Measurements from ENCODE around the gene ELP1. TPM values are rescaled to one million over a fixed set of nuclear protein-coding genes. Genes with fewer than 3 reads are reported as not detected.
"Not testable (repeated sequence)": the region's sequence is repeated elsewhere in the genome, so short reads cannot be mapped to it uniquely, and the experiment has no call there.

Gene ELP1
- total and polyA plus RNA-seq, 2 of the 4 experiments (the other 2 are of a cell fraction) = 20.0 to 43.2 TPM

GRCh38 chr9:108886594-108887271 is 47.2 kb downstream of the ELP1 start:
- H3K18ac ChIP-seq (ENCODE audit: low read depth, low read length); H3K4ac ChIP-seq (ENCODE audit: low read depth, low read length); H2BK120ac ChIP-seq (ENCODE audit: low read depth, low read length); ATAC-seq (ENCODE audit: low read depth); H4K5ac ChIP-seq (ENCODE audit: low read depth, low read length); H2BK15ac ChIP-seq (ENCODE audit: low read depth, low read length); H3K14ac ChIP-seq (replicated peaks; ENCODE audit: low read depth, low read length); H3K9me1 ChIP-seq (ENCODE audit: insufficient read depth, low read length); H4K91ac ChIP-seq (ENCODE audit: insufficient read depth, low read depth, low read length); H2BK5ac ChIP-seq (ENCODE audit: low read depth, low read length, poor library complexity, severe bottlenecking); H3K27ac ChIP-seq (ENCODE audit: insufficient read depth, low read length); intact Hi-C loops (cut with micrococcal nuclease); H4K20me1 ChIP-seq (ENCODE audit: insufficient read depth, low read length); H3K4me1 ChIP-seq (ENCODE audit: control insufficient read depth, insufficient read depth, low read length); DNase-seq; in situ Hi-C loops (cut with MboI; ENCODE audit: low sequenced_read_pairs); H3K27me3 ChIP-seq (ENCODE audit: control insufficient read depth, insufficient read depth, low read length); BruUV-seq (replicated peaks); H2BK20ac ChIP-seq (ENCODE audit: low read depth, low read length); H2AK5ac ChIP-seq (ENCODE audit: low read depth, low read length); H4K8ac ChIP-seq (ENCODE audit: low read depth in 2 of 2, low read length in 2 of 2); POLR2A ChIA-PET (ENCODE audit: unreplicated experiment); H3K79me1 ChIP-seq (ENCODE audit: low read depth in 1 of 2, low read length in 2 of 2); H3K4me2 ChIP-seq (ENCODE audit: low read depth, low read length); H3K56ac ChIP-seq (ENCODE audit: extremely low read depth, insufficient read depth, low read length); dilution Hi-C loops (cut with HindIII; ENCODE audit: low sequenced_read_pairs, unreplicated experiment); H3K9me3 ChIP-seq (ENCODE audit: control insufficient read depth, insufficient read depth, low read length); H3K23ac ChIP-seq (ENCODE audit: low read depth, low read length); H2AK9ac ChIP-seq (replicated peaks; ENCODE audit: low read depth, low read length, poor library complexity); CTCF ChIA-PET; H3K9ac ChIP-seq (ENCODE audit: low read depth, low read length); H2AFZ ChIP-seq (replicated peaks; ENCODE audit: low read length, poor library complexity); H3K4me3 ChIP-seq (ENCODE audit: insufficient read depth, low read depth, low read length): not testable (repeated sequence)
- H3K36me3 ChIP-seq (ENCODE audit: control insufficient read depth, insufficient read depth, low read length) = peaks cover 15% of the 10 kb centered on the region
- no CpG with 5 or more reads among the region's 3 CpGs for WGBS, 2 experiments (ENCODE audit: extremely low coverage in 2 of 2, insufficient read length in 1 of 2)
